GM21576 (cell line): ENCODE measurements around the gene CAPS.

Experiments
- ATAC-seq: cut with Tn5 transposase; IDR thresholded peaks from one replicate; pipeline ENCODE4 v1.9.1; 2021; ENCODE audit warnings: mild to moderate bottlenecking, moderate library complexity; ENCODE audit not compliant: unreplicated experiment

Gene CAPS

GRCh38 chr19:5933391-5934068, 19.5 kb downstream of the CAPS start:
- no peak for ATAC-seq

- ATAC-seq: no peak
Observed at GRCh38 chr19:5934069-5934401, 20.0 kb downstream of the CAPS start.

- ATAC-seq: no peak
Observed at GRCh38 chr19:5934774-5935472, 20.9 kb downstream of the CAPS start.

- no peak for ATAC-seq
Observed at GRCh38 chr19:5935473-5936291, 21.6 kb downstream of the CAPS start.

GRCh38 chr19:5936292-5936592, 22.2 kb downstream of the CAPS start:
- no peak for ATAC-seq

- ATAC-seq: no peak
Observed at GRCh38 chr19:5937550-5937949, 23.5 kb downstream of the CAPS start.

GRCh38 chr19:5940260-5941208, 26.5 kb downstream of the CAPS start:
- no peak for ATAC-seq

- ATAC-seq: no peak
Observed at GRCh38 chr19:5941673-5942072, 27.6 kb downstream of the CAPS start.

GRCh38 chr19:5943045-5943444, 29.0 kb downstream of the CAPS start:
- no peak for ATAC-seq

- no peak for ATAC-seq
Observed at GRCh38 chr19:5943623-5944022, 29.6 kb downstream of the CAPS start.

GRCh38 chr19:5947435-5947834, 33.4 kb downstream of the CAPS start:
- no peak for ATAC-seq

GRCh38 chr19:5948752-5949564, 34.9 kb downstream of the CAPS start:
- no peak for ATAC-seq

- ATAC-seq: no peak
Observed at GRCh38 chr19:5949792-5950305, 35.8 kb downstream of the CAPS start.

GRCh38 chr19:5950741-5951140, 36.7 kb downstream of the CAPS start:
- no peak for ATAC-seq

- ATAC-seq: no peak
Observed at GRCh38 chr19:5951338-5951861, 37.3 kb downstream of the CAPS start.

GRCh38 chr19:5952193-5953029, 38.4 kb downstream of the CAPS start:
- ATAC-seq: no peak

GRCh38 chr19:5953030-5953589, 39.1 kb downstream of the CAPS start:
- no peak for ATAC-seq

- ATAC-seq: no peak
Observed at GRCh38 chr19:5953680-5954213, 39.7 kb downstream of the CAPS start.
